GM19455 (cell line): ENCODE measurements around the gene SPHK2.
"Not testable (repeated sequence)": the region's sequence is repeated elsewhere in the genome, so short reads cannot be mapped to it uniquely, and the experiment has no call there.

Experiments used
- ATAC-seq: cut with Tn5 transposase; IDR thresholded peaks from one replicate; pipeline ENCODE4 v1.9.1; 2021; ENCODE audit not compliant: unreplicated experiment

SPHK2 gene

DNA sequence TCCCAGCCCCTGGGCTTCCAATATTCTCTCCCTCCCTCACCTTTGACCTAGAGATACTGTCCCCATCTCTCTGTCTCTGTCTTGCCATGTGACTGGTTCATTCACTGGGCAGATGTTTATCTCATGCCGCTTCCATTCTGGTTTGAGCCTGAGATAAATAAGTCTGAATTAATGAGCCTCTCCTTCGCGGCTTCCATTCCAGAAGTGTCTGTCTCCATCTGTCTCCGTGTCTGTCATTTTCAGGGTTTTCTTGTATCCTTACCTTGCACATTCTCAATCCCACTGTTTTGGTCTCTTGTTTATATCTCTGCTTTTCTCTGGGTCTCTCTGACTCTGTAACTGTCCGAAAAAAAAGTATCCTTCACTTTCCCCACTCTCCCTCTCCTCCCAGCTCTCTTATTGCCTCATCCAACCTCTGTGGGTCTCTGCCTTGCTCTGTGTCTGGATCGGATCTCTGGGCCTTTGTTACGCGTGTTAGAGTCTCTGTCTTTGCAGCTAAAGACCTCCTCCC lies 4.3 kb downstream of the SPHK2 start:
- no peak for ATAC-seq

DNA sequence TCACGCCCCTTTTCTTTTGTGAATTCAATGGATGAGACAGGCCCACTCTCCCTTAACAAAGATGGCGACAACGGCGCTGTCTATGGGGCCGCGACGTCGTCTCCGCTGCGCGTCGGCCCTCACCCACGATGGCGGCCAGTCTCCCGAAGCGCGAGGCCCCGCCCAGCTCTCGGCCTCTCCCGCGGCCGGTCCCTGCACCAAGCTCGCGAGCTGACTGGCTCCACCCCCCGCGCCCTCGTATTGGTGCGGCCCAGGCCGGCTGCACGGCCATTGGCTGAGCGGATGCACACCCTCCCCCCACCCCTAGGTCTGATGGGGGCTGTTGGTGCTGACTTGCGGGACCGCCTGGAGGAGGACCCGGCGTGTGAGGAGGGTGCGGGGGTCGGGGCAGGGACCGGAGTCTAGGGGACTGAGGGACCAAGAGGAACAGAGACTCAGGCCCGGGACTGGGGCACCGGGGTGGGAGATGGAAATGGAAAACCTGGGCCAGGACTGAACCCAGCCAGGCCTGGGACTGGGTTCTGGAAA lies 4.8 kb downstream of the SPHK2 start:
- peak; percentile 53 for ATAC-seq

DNA sequence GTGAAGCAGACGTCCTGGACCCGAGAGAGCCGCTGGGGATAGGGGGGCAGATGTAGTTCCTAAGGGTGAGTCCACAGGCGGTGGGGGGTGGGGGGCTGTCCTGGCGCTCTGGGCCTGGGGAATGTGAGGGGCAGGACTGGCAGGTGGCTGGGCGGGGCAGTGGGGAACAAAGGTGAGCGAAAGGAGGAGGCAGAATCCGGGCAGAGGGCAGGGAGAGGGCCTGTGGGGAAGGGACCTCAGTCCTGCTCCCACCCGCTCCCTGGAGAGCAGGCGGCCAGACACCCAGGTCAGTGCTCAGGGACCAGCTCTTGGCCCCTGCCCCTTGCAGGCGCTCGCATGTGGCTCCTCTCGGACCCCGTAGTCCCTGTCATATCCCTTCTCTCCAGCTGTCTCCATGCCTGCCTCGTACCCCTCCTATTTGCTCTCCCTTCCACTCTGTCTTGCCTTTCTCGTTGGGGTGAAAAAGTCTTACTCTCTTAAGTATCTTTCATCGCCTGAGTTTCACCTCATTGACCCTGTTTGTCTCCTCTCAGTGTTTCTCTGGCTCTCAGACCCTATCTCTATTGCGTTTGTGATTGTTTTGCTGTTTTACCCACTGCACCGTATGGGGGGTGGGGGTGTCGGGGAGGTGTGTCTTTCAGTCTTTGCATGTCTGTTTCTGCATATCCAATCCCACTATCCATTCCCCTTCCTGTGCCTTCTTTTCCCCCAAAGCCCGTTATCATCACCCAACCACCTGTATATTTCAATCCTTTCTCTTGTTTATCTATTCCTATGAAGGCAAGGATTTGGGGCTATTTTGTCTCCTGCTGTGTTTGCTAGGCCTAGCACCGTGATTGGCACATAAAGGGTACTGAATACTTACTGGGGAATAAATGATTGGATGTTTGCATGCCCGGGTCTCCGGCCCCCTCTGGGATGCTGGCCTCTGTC lies 5.8 kb downstream of the SPHK2 start:
- ATAC-seq, result no peak

DNA sequence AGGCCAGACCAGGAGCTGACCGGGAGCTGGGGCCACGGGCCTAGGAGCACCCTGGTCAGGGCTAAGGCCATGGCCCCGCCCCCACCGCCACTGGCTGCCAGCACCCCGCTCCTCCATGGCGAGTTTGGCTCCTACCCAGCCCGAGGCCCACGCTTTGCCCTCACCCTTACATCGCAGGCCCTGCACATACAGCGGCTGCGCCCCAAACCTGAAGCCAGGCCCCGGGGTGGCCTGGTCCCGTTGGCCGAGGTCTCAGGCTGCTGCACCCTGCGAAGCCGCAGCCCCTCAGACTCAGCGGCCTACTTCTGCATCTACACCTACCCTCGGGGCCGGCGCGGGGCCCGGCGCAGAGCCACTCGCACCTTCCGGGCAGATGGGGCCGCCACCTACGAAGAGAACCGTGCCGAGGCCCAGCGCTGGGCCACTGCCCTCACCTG lies 6.6 kb downstream of the SPHK2 start:
- no peak for ATAC-seq

DNA sequence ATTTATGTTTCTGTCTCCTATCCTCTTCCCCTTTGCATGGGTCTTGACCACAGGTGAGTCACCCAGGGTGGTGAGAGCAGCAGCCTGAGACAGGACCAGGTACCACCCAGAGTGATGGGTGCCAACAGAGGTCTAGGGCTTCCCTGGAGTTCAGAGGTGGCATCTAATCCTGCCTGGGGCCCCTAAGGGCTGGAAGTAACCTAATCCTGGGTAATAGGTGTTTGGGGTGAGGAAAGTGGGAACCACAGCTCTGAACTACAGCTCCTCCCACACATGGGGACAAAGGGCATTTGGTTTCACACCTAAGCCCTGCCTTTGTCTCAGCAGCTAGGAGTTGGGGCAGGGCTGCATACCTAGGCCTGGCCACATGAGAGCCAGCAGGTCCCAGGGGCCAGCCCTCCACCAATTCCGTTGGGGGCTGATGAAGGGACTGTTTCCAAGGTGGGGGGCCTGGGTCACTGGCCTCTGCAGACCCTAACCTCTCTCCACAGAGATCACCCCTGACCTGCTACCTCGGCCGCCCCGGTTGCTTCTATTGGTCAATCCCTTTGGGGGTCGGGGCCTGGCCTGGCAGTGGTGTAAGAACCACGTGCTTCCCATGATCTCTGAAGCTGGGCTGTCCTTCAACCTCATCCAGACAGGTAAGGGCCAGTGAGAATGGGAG lies 8.0 kb downstream of the SPHK2 start:
- ATAC-seq, result no peak

DNA sequence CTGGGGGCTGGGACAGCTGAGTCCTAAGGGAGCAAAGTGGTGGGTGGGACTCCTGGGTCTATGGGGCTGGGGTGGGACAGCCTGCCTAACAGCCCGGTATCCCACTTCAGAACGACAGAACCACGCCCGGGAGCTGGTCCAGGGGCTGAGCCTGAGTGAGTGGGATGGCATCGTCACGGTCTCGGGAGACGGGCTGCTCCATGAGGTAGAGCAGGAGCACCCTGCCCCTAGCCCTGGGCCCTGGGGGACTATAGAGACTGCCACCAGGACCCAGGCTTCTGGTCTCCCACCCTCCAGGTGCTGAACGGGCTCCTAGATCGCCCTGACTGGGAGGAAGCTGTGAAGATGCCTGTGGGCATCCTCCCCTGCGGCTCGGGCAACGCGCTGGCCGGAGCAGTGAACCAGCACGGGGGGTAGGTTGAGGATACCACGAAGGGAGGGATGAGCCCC lies 8.6 kb downstream of the SPHK2 start:
- ATAC-seq, result no peak

DNA sequence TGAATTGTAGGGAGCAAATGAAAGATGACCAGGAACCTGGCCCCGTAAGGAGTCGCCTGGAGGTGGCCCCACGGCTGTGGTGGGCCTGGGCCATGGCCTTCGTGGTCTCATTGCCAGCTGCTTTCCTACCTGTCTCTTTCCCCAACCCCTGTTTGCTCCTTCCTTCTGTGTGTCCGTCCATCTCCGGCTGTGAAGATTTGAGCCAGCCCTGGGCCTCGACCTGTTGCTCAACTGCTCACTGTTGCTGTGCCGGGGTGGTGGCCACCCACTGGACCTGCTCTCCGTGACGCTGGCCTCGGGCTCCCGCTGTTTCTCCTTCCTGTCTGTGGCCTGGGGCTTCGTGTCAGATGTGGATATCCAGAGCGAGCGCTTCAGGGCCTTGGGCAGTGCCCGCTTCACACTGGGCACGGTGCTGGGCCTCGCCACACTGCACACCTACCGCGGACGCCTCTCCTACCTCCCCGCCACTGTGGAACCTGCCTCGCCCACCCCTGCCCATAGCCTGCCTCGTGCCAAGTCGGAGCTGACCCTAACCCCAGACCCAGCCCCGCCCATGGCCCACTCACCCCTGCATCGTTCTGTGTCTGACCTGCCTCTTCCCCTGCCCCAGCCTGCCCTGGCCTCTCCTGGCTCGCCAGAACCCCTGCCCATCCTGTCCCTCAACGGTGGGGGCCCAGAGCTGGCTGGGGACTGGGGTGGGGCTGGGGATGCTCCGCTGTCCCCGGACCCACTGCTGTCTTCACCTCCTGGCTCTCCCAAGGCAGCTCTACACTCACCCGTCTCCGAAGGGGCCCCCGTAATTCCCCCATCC lies 9.4 kb downstream of the SPHK2 start:
- no peak for ATAC-seq

DNA sequence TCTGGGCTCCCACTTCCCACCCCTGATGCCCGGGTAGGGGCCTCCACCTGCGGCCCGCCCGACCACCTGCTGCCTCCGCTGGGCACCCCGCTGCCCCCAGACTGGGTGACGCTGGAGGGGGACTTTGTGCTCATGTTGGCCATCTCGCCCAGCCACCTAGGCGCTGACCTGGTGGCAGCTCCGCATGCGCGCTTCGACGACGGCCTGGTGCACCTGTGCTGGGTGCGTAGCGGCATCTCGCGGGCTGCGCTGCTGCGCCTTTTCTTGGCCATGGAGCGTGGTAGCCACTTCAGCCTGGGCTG lies 9.9 kb downstream of the SPHK2 start:
- no peak for ATAC-seq

DNA sequence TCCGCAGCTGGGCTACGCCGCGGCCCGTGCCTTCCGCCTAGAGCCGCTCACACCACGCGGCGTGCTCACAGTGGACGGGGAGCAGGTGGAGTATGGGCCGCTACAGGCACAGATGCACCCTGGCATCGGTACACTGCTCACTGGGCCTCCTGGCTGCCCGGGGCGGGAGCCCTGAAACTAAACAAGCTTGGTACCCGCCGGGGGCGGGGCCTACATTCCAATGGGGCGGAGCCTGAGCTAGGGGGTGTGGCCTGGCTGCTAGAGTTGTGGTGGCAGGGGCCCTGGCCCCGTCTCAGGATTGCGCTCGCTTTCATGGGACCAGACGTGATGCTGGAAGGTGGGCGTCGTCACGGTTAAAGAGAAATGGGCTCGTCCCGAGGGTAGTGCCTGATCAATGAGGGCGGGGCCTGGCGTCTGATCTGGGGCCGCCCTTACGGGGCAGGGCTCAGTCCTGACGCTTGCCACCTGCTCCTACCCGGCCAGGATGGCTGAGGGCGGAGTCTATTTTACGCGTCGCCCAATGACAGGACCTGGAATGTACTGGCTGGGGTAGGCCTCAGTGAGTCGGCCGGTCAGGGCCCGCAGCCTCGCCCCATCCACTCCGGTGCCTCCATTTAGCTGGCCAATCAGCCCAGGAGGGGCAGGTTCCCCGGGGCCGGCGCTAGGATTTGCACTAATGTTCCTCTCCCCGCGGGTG lies 10.4 kb downstream of the SPHK2 start:
- no peak for ATAC-seq

DNA sequence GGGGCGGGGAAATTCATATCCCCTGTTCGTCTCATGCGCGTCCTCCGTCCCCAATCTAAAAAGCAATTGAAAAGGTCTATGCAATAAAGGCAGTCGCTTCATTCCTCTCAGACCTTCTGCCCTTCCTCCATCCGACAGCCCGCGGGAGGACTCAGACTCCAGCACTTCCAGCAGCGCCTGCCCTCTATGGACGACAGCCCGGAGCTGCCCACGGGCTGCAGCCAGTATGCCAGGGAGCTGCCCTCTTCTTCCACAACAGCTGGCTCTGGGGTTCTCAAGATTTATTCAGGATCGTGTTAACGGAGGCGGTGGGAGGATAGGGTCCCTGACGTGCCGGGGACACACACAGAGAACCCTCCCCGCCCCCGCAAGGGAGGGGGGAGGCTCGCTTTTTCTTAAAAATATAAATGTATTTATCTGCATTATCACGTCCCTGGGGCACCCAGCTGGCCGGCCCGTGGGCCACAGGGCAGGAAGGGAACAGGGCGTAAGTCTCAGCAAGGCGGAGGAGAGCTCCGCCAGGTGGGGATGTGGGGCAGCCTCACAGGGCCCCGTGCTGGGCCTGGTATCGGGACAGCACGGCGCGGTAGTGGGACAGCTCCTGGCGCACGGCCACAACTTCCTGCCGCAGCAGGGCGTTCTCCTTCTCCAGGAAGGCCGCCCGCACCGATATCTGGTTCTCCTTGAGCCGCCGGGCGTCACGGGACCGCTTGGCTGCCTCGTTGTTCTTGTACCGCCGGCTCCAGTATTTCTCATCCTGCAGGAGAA lies 11.2 kb downstream of the SPHK2 start:
- no peak for ATAC-seq

DNA sequence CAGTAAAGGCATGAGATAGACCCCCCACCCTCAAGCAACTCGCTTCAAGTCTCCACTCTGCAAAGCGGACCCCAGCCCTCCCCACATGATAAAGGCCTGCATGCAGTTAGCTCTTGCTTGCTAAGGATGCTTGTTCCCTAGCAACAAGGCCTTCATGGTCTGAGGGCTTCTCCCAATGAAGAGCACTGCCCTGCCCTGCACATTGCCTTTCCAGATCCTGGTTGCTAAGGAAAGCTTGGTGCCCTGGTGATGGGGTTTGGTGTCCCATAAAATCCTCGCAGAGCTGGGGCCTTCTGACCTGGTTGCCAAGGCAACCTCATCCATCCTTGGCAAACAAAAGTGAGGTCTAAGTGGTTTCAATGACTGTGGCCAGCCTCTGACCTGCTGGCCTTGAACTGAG lies 11.9 kb downstream of the SPHK2 start:
- no peak for ATAC-seq

DNA sequence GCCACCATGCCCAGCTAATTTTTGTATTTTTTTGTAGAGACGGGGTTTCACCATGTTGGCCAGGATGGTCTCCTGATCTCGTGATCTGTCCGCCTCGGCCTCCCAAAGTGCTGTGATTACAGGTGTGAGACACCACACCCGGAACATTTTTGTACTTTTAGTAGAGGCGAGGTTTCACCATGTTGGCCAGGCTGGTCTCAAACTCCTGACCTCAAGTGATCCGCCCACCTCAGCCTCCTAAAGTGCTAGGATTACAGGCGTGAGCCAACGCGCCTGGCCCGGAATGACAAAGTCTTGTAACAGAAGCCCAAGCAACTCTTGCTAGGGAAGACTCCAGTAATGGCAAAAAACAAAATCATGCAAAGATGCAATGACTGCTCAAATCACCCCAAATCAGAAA lies 13.0 kb downstream of the SPHK2 start:
- ATAC-seq, result not testable (repeated sequence)

DNA sequence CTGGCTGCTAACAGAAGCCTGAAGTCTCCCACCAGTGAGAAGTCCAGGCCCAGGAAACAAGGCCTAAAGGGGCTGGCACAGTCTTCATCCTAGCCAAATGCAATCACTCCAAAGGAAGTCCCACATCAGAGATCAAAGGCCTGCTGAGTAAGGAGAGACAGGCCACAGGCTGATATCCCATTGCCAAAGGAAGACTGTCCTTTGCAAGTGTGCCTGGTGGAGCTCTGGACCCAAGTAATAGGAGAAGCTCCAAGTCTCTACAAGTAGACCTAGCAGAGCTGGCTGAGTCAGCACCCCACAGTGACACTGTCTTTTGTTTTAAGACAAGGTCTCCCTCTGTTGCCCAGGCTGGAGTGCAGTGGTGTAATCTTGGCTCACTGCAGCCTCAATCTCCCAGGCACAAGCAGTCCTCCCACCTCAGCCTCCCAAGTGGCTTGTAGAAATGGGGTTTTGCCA lies 13.4 kb downstream of the SPHK2 start:
- ATAC-seq, result no peak

DNA sequence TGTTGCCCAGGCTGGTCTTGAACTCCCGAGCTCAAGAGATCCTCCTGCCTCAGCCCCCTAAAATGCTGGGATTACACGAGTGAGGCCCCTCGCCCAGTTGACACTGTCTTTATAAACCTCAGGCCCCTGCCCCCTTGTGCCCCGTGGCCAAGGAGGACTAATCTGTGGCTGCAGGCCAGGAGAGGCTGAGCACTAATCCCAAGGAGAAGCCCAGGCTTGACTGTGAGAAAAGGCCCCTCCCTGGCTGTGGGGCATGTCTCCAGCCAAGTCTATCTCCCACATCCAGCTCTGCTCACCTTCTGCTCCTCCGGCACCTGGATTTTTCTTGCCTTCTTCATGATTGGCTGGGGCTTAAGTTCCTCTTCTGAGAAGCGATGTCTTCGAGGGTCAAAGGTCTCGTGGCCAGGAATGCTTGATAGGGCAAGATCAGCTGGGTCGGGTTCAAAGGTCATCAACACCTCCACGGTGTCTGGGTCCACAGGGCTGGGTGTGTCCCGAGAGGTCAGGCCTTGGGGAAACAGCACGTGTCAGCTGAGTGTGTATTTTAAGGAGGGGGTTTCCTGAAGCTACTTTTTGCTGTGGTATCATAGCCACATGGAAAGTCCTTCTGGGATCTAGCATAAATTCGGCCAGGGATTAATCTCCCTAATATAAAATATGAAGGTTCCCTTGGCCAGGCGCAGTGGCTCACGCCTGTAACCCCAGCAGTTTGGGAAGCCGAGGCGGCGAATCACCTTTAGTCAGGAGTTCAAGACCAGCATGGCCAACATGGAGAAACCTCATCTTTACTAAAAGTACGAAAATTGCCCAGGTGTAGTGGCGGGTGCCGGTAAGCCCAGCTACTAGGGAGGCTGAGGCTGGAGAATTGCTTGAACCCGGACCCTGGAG lies 14.1 kb downstream of the SPHK2 start:
- ATAC-seq, result no peak

DNA sequence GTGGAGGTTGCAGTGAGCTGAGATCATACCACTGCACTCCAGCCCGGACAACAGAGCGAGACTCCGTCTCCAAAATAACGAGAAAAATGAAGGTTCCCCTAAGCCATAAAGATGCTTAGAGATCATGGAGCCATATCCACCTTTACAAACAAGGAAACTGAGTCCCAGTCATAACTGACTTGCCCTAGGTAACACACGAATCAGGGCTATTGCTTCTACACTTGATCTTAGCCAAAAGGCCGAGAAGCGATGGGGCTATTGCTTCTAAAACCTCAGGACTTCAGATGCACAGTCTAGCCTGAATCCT lies 14.7 kb downstream of the SPHK2 start:
- ATAC-seq, result no peak

DNA sequence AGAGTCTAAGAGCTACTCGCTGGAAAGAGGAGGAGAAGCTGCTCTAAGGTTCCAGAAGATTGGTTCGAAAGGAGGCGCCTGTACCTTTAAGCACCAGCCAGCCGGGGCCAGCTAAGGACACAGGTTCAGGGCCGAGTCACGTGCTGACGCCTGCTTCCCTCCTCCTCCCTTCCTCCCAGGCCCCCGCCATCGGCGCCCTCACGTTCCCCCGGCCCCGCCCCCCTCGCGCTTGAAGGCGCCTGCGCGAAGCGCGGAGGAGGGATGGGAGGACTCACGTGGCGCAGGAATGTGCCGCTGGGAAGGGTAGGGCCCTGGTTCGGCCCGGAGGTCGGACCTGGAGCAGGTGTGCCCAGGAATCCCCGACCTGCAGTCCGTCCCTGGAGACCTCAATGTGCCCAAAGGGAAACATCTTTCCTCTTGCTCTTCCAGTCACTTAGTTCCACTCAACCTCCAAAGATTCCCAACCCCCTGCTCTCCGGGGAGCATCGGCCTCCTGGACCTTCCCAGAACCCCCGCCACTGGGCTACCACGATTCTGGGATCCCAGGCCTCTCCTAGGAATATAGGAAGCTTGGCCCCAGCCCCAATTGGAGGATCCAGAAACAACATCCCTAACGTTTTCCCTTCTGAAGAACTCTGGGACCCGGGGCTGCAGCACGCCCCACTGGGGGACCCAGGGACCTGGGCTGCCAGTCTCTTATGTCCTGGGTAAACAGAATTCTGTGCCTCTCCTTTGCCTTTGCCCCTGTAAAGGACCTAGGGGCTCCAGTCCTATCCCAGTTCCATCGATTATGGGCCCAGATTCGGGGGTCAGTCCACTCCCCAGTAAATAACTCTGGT lies 15.3 kb downstream of the SPHK2 start:
- peak; percentile 29 for ATAC-seq

DNA sequence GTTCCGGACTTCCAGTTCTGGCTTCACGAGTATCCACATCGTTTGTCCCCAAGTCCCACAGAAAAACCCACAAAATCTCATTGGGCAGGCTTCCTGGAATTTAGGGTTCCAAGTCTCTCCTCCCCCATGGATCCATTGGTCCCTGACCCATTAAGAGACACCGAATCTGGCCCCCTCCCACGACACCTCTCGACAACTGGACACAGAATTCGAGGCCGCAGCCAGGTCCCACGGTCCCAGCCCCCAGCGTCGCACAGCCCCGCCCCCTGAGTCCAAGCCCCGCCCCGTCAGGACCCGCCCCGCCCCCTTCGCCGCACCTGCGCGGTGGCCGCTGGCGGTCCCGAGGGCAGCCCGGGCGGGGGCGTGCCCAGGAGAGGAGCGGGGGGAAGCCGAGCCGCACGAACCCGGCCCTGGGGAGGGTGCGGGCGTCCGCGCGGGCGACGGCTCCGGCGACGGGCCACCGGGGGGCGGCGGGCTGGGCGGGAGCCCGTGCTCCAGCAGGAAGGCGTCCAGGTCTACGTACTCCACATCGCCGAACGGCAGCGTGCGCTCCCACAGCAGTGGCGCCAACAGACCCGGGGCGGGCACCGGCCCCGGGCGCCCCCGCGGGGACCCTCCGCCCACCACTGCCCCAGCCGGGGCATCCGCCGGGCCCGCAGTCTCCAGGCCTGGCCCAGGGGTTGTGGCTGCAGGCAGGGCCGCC lies 16.1 kb downstream of the SPHK2 start:
- no peak for ATAC-seq
